ENCODE measurements around the gene RALY. TPM values are rescaled to one million over a fixed set of nuclear protein-coding genes. Genes with fewer than 3 reads are reported as not detected.

RALY gene
- total and polyA plus RNA-seq, 2 donors (not counting 3 experiments of a cell fraction or from before 2014, with no cell fraction given): 142 to 146 TPM

DNA sequence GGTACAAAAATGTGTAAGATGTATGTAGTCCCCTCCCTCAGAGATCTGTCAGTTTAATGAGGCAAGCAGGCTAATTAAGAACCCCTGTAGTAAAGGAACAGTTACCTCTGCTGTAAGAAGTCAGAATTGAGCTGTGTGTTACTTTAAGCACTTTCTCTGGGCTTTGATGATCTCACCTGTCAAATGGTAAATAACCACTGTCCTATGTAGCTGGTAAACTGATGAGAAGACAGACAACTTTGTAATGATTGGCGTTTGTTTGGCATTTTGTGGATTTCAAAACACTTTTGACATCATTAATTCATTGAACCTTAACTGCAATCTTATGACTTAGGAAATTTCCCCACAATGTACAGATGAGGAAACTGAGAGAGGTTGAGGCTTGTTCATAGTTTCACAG is 55.7 kb downstream of the RALY start:
- Histone ChIP-seq H4K20me1 (replicated peaks; ENCODE audit: control insufficient read depth, extremely low read depth, insufficient read depth, low read length) (peaks cover 9% of the 10 kb centered on the region), H3K4me2 (ENCODE audit: insufficient read depth, low read length) (no peak overlapping the region), H3K27ac (ENCODE audit: insufficient read depth, low read depth, low read length) (no peak overlapping the region), H3K36me3 (ENCODE audit: control insufficient read depth in 2 of 2, extremely low read depth in 1 of 2, insufficient read depth in 2 of 2, low read length in 2 of 2) (peaks cover 0 to 3% of the 10 kb centered on the region in 2 experiments), H3K79me2 (ENCODE audit: control insufficient read depth, insufficient read depth, low read length) (peaks cover 69% of the 10 kb centered on the region), H2AFZ (ENCODE audit: low read depth, low read length) (no peak overlapping the region), H3K27me3 (ENCODE audit: control insufficient read depth in 2 of 2, insufficient read depth in 2 of 2, low read length in 2 of 2) (no peaks in the 10 kb centered on the region), H3K4me1 (ENCODE audit: control insufficient read depth, extremely low read depth, insufficient read depth, low read length) (peaks cover 4% of the 10 kb centered on the region), H3K9ac (replicated peaks; ENCODE audit: extremely low read depth, insufficient read depth, low read length) (no peak overlapping the region), H3K9me1 (replicated peaks; ENCODE audit: control insufficient read depth, extremely low read depth, insufficient read depth, low read length) (no peaks in the 10 kb centered on the region), H3K4me3 (replicated peaks in 1 of 3; ENCODE audit: insufficient read depth in 1 of 3, low read depth in 1 of 3, low read length in 3 of 3) (no peak overlapping the region), H3K9me3 (replicated peaks; ENCODE audit: control insufficient read depth, insufficient read depth, low read length) (no peaks in the 10 kb centered on the region)
- CTCF ChIA-PET: no interaction called here
- no peak for FAIRE-seq
- POLR2A ChIA-PET: interaction anchor here (0.7 kb wide), 1 partner anchor 20 kb away, joined by 5 read pairs; no protein-coding TSS in a partner anchor
- no TSS peak for BruUV-seq (replicated peaks)
- intact Hi-C loops (cut with micrococcal nuclease) (no loop called here), dilution Hi-C loops (cut with MboI; ENCODE audit: extremely low pct_ligation_motif_present, low sequenced_read_pairs) (no loop called here)
- no peak for TF ChIP-seq EZH2 (IDR thresholded peaks at IDR 0.05; ENCODE audit: borderline replicate concordance, low read depth, low read length, severe bottlenecking)
- no peak for TF ChIP-seq POLR2AphosphoS5 (IDR thresholded peaks at IDR 0.05; ENCODE audit: insufficient read depth, low read depth, low read length)
- TF ChIP-seq, protein P1, sequence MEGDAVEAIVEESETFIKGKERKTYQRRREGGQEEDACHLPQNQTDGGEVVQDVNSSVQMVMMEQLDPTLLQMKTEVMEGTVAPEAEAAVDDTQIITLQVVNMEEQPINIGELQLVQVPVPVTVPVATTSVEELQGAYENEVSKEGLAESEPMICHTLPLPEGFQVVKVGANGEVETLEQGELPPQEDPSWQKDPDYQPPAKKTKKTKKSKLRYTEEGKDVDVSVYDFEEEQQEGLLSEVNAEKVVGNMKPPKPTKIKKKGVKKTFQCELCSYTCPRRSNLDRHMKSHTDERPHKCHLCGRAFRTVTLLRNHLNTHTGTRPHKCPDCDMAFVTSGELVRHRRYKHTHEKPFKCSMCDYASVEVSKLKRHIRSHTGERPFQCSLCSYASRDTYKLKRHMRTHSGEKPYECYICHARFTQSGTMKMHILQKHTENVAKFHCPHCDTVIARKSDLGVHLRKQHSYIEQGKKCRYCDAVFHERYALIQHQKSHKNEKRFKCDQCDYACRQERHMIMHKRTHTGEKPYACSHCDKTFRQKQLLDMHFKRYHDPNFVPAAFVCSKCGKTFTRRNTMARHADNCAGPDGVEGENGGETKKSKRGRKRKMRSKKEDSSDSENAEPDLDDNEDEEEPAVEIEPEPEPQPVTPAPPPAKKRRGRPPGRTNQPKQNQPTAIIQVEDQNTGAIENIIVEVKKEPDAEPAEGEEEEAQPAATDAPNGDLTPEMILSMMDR (IDR thresholded peaks at IDR 0.05; ENCODE audit: extremely low read depth in 1 of 2, insufficient read depth in 1 of 2, low read depth in 1 of 2, low read length in 2 of 2): no peak
- TF ChIP-seq FOS (IDR thresholded peaks at IDR 0.05; ENCODE audit: borderline replicate concordance, insufficient read depth, low read length): no peak
- no peak for TF ChIP-seq MYC (IDR thresholded peaks at IDR 0.05; ENCODE audit: low read depth, low read length)
- TF ChIP-seq, protein P2, sequence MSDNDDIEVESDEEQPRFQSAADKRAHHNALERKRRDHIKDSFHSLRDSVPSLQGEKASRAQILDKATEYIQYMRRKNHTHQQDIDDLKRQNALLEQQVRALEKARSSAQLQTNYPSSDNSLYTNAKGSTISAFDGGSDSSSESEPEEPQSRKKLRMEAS (IDR thresholded peaks at IDR 0.05; ENCODE audit: insufficient read depth, insufficient read length): no peak
- TF ChIP-seq JUN (IDR thresholded peaks at IDR 0.05; ENCODE audit: borderline replicate concordance, insufficient read depth, insufficient read length, low read depth): no peak
- no peak for TF ChIP-seq GATA2 (IDR thresholded peaks at IDR 0.05; ENCODE audit: insufficient read depth, insufficient read length, low read depth, low read length)
- TF ChIP-seq POLR2A (IDR thresholded peaks at IDR 0.05; ENCODE audit: low read depth, low read length): no peak
- DNase-seq (ENCODE audit: low read depth, low spot score): no peak

All from endothelial cell of umbilical vein (primary cell).